Stimulated activated CD8-positive, alpha-beta memory T cell treated with anti-CD3 and anti-CD28 coated beads, Interleukin-15, amount 100 ng/mL, for 4 hours (primary cell): Measurements from ENCODE around the gene EVL.
"Not testable (repeated sequence)": the region's sequence is repeated elsewhere in the genome, so short reads cannot be mapped to it uniquely, and the experiment has no call there.

Experiments used
- DNase-seq, 2 donors: peaks; one replicate each; pipeline ENCODE4 v3.0.0-alpha.2; 2020; ENCODE audit warnings: low read depth in 2 of 2

EVL gene

GRCh38 chr14:100038065-100038464 is 27.2 kb upstream of the EVL start:
- no peak for DNase-seq

GRCh38 chr14:100039903-100040302 is 25.3 kb upstream of the EVL start:
- DNase-seq = no peak

GRCh38 chr14:100041271-100041670 is 24.0 kb upstream of the EVL start:
- DNase-seq = no peak

GRCh38 chr14:100042286-100042685 is 22.9 kb upstream of the EVL start:
- DNase-seq = no peak

GRCh38 chr14:100045642-100046344 is 19.4 kb upstream of the EVL start:
- no peak for DNase-seq

GRCh38 chr14:100047600-100047999 is 17.6 kb upstream of the EVL start:
- DNase-seq = no peak

- no peak for DNase-seq
These were observed 16.4 kb upstream of the EVL start for GRCh38 chr14:100048786-100049185.

GRCh38 chr14:100049220-100049619 is 16.0 kb upstream of the EVL start:
- no peak for DNase-seq

GRCh38 chr14:100051103-100051502 is 14.1 kb upstream of the EVL start:
- DNase-seq = no peak

- DNase-seq = no peak
These were observed 13.7 kb upstream of the EVL start for GRCh38 chr14:100051543-100051942.

GRCh38 chr14:100052819-100053218 is 12.4 kb upstream of the EVL start:
- no peak for DNase-seq

- DNase-seq = no peak
These were observed 10.7 kb upstream of the EVL start for GRCh38 chr14:100054316-100055075.

GRCh38 chr14:100056431-100056830 is 8.8 kb upstream of the EVL start:
- no peak for DNase-seq

- DNase-seq = no peak
These were observed 8.0 kb upstream of the EVL start for GRCh38 chr14:100056964-100057795.

- DNase-seq = no peak
These were observed 6.3 kb upstream of the EVL start for GRCh38 chr14:100058777-100059437.

GRCh38 chr14:100059438-100059781 is 5.8 kb upstream of the EVL start:
- no peak for DNase-seq

GRCh38 chr14:100060760-100061159 is 4.5 kb upstream of the EVL start:
- no peak for DNase-seq

- no peak for DNase-seq
These were observed 2.6 kb upstream of the EVL start for GRCh38 chr14:100062590-100062989.

GRCh38 chr14:100063314-100063941 is 1.8 kb upstream of the EVL start:
- no peak for DNase-seq

- not testable (repeated sequence) for DNase-seq
These were observed 708 bp upstream of the EVL start for GRCh38 chr14:100064335-100065092.
